Measurements from ENCODE around the gene MREG.
A peak's percentile ranks its signal among the peaks of the same experiment; 100 is the strongest.

MREG gene

GRCh38 chr2:215920244-215921100 lies 92.9 kb downstream of the MREG start:
- H3K9me3 ChIP-seq (ENCODE audit: severe bottlenecking), result no peaks in the 10 kb centered on the region
- no peak overlapping the region for H3K4me3 ChIP-seq (ENCODE audit: low read depth, low read length)
- no peaks in the 10 kb centered on the region for H3K36me3 ChIP-seq
- H3K27me3 ChIP-seq (ENCODE audit: insufficient read depth, low read depth, severe bottlenecking), result no peaks in the 10 kb centered on the region
- DNase-seq, result peak; percentile 59
- H3K27ac ChIP-seq, result no peak overlapping the region
- TF ChIP-seq, protein P1, sequence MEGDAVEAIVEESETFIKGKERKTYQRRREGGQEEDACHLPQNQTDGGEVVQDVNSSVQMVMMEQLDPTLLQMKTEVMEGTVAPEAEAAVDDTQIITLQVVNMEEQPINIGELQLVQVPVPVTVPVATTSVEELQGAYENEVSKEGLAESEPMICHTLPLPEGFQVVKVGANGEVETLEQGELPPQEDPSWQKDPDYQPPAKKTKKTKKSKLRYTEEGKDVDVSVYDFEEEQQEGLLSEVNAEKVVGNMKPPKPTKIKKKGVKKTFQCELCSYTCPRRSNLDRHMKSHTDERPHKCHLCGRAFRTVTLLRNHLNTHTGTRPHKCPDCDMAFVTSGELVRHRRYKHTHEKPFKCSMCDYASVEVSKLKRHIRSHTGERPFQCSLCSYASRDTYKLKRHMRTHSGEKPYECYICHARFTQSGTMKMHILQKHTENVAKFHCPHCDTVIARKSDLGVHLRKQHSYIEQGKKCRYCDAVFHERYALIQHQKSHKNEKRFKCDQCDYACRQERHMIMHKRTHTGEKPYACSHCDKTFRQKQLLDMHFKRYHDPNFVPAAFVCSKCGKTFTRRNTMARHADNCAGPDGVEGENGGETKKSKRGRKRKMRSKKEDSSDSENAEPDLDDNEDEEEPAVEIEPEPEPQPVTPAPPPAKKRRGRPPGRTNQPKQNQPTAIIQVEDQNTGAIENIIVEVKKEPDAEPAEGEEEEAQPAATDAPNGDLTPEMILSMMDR (IDR thresholded peaks at IDR 0.05; ENCODE audit: low read depth, low read length), result peak; percentile 81

- no peak for DNase-seq
- Histone ChIP-seq H3K27ac (no peak overlapping the region), H3K36me3 (no peaks in the 10 kb centered on the region)
Observed at GRCh38 chr2:215919624-215920243, 93.6 kb downstream of the MREG start.

GRCh38 chr2:215918901-215919599 lies 94.3 kb downstream of the MREG start:
- no peaks in the 10 kb centered on the region for H3K36me3 ChIP-seq
- H3K27me3 ChIP-seq (ENCODE audit: insufficient read depth, low read depth, severe bottlenecking), result no peaks in the 10 kb centered on the region
- no peak overlapping the region for H3K4me3 ChIP-seq (ENCODE audit: low read depth, low read length)
- H3K27ac ChIP-seq, result no peak overlapping the region
- TF ChIP-seq, protein P1 (IDR thresholded peaks at IDR 0.05; ENCODE audit: low read depth, low read length), result no peak
- H3K9me3 ChIP-seq (ENCODE audit: severe bottlenecking), result no peaks in the 10 kb centered on the region
- no peak for DNase-seq

More at GRCh38 chr2:215919624-215920243, 93.6 kb downstream of the MREG start:
- no peaks in the 10 kb centered on the region for H3K9me3 ChIP-seq (ENCODE audit: severe bottlenecking)
- H3K27me3 ChIP-seq (ENCODE audit: insufficient read depth, low read depth, severe bottlenecking), result no peaks in the 10 kb centered on the region
- no peak overlapping the region for H3K4me3 ChIP-seq (ENCODE audit: low read depth, low read length)
- TF ChIP-seq, protein P1 (IDR thresholded peaks at IDR 0.05; ENCODE audit: low read depth, low read length), result no peak

- no peaks in the 10 kb centered on the region for H3K36me3 ChIP-seq
- TF ChIP-seq, protein P1 (IDR thresholded peaks at IDR 0.05; ENCODE audit: low read depth, low read length), result no peak
- H3K27me3 ChIP-seq (ENCODE audit: insufficient read depth, low read depth, severe bottlenecking), result no peaks in the 10 kb centered on the region
- H3K9me3 ChIP-seq (ENCODE audit: severe bottlenecking), result no peaks in the 10 kb centered on the region
- no peak overlapping the region for H3K27ac ChIP-seq
- no peak for DNase-seq
- H3K4me3 ChIP-seq (ENCODE audit: low read depth, low read length), result no peak overlapping the region
Observed at GRCh38 chr2:215917953-215918620, 95.3 kb downstream of the MREG start.

- TF ChIP-seq, protein P1 (IDR thresholded peaks at IDR 0.05; ENCODE audit: low read depth, low read length), result no peak
- H3K4me3 ChIP-seq (ENCODE audit: low read depth, low read length), result no peak overlapping the region
- no peaks in the 10 kb centered on the region for H3K9me3 ChIP-seq (ENCODE audit: severe bottlenecking)
- no peak for DNase-seq
- H3K27me3 ChIP-seq (ENCODE audit: insufficient read depth, low read depth, severe bottlenecking), result no peaks in the 10 kb centered on the region
- H3K36me3 ChIP-seq, result no peaks in the 10 kb centered on the region
- no peak overlapping the region for H3K27ac ChIP-seq
Observed at GRCh38 chr2:215915441-215915840, 97.9 kb downstream of the MREG start.
